ENCODE measurements around the gene ANXA5. TPM values are rescaled to one million over a fixed set of nuclear protein-coding genes. Genes with fewer than 3 reads are reported as not detected.
A peak's percentile ranks its signal among the peaks of the same experiment; 100 is the strongest.

ANXA5 gene
- total RNA-seq, 1 experiment from 2014 or later = 230 TPM

DNA sequence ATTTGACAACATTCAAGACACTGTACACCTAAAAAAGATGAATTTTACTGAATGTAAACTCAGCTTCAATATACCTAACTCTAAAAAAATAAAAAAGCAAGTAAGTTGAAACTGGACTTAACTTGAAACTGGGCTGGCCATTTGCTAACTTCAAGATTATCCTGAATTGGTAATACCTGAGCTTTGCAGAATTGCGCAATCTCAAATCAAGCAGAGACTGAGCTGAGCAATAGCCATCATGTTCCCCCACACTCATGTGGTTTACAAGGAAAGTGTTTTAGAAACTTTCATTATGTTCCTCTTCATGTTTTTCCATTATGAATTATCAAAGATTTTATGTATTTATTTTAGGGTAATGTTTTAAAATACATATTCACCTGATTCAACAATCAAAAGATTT lies 38.7 kb downstream of the ANXA5 start:
- H3K27me3 ChIP-seq (ENCODE audit: insufficient read depth, low read depth) = no peaks in the 10 kb centered on the region
- intact Hi-C loops (cut with micrococcal nuclease; ENCODE audit: unreplicated experiment) = loop anchor here (5.0 kb wide), 3 partner anchors 196 to 1501 kb away; no protein-coding TSS in a partner anchor

DNA sequence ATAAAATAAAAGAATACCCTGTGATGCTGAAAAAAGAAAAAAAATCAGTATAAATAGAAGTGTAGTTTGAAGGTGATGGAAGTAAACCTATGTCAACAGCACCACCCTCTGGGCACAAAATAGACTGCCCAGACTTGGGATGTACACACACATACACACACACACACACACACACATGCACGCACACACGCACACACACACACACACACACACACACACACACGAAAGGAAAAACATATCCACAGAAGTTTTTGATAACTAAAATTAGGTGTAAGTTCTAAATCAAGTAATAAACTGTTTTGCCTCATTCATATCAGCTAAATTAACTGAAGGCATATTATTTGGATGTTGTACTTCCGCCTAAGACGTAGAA lies 40.5 kb downstream of the ANXA5 start:
- BruUV-seq (replicated peaks) = no TSS peak
- TF ChIP-seq, protein P1, sequence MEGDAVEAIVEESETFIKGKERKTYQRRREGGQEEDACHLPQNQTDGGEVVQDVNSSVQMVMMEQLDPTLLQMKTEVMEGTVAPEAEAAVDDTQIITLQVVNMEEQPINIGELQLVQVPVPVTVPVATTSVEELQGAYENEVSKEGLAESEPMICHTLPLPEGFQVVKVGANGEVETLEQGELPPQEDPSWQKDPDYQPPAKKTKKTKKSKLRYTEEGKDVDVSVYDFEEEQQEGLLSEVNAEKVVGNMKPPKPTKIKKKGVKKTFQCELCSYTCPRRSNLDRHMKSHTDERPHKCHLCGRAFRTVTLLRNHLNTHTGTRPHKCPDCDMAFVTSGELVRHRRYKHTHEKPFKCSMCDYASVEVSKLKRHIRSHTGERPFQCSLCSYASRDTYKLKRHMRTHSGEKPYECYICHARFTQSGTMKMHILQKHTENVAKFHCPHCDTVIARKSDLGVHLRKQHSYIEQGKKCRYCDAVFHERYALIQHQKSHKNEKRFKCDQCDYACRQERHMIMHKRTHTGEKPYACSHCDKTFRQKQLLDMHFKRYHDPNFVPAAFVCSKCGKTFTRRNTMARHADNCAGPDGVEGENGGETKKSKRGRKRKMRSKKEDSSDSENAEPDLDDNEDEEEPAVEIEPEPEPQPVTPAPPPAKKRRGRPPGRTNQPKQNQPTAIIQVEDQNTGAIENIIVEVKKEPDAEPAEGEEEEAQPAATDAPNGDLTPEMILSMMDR (conservative IDR thresholded peaks at IDR 0.05) = peak; percentile 70
- no peak for TF ChIP-seq EZH2 (IDR thresholded peaks at IDR 0.05; ENCODE audit: low read depth)
- CTCF ChIA-PET = no interaction called here

More for the DNA sequence above, 38.7 kb downstream of the ANXA5 start:
- no peaks in the 10 kb centered on the region; the same call in 1 of the 2 replicates for H3K9me3 ChIP-seq (ENCODE audit: insufficient read depth, low read depth)
- DNase-seq = no peak
- no peak overlapping the region for H3K4me3 ChIP-seq
- TF ChIP-seq, protein P1 (conservative IDR thresholded peaks at IDR 0.05) = no peak
- no peak for TF ChIP-seq EZH2 (IDR thresholded peaks at IDR 0.05; ENCODE audit: low read depth)
- no peaks in the 10 kb centered on the region for H3K4me1 ChIP-seq (replicated peaks; ENCODE audit: insufficient read depth)
- BruUV-seq (replicated peaks) = no TSS peak
- CTCF ChIA-PET = no interaction called here
- H3K36me3 ChIP-seq (ENCODE audit: low read depth) = peaks cover 4% of the 10 kb centered on the region; the same call in 1 of the 2 replicates
- no peaks in the 10 kb centered on the region for H3K79me2 ChIP-seq (ENCODE audit: low read depth)
- no peak overlapping the region for H3K27ac ChIP-seq
- no peak overlapping the region for H2AFZ ChIP-seq
- no peak overlapping the region for H3K4me2 ChIP-seq
- H4K20me1 ChIP-seq (ENCODE audit: insufficient read depth) = no peaks in the 10 kb centered on the region
- H3K9me2 ChIP-seq (ENCODE audit: insufficient read depth) = peaks cover 9% of the 10 kb centered on the region; the same call in 1 of the 2 replicates
- POLR2A ChIA-PET (ENCODE audit: unreplicated experiment) = interaction anchor here (0.7 kb wide), 2 partner anchors 196 to 1595 kb away, joined by 5 to 9 read pairs; no protein-coding TSS in a partner anchor
- no peaks in the 10 kb centered on the region for H3F3A ChIP-seq (ENCODE audit: insufficient read depth, low read depth)

DNA sequence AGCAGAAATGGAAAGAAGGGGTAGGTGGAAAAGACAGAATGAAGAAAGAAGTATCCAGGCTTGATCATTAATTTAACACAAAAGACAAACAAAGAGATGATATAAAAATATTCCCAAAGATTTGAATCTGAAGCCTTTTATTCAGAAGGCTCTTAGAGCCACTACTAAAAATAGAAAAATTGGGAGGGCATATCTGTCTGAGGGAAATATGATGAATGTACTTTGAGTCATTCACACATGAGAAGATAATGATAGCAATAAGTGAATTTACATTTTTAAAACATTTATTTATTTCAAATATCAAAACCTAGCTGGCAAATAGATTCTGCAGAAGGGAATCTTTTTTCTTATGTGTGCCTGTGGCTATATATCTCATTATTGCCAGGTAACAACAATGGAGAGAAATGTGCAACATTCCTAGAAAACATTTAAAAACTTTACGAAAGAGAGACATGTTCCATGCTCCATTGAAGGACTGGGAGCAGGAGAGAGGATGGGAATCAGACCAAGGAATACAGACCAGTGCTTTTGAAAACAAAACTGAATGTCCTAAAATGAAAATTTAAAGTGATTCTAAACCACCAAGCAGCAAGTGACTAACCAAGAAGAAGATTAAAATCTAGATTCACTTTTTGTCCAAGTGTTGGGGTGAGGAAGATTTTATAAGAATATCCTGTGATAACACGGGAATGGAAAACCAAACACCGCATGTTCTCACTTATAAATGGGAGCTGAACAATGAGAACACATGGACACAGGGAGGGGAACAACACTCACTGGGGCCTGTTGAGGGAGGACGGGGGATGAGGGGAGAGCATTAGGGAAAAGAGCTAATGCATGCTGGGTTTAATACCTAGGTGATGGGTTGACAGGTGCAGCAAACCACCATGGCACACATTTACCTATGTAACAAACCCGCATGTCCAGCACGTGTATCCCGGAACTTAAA lies 41.2 kb downstream of the ANXA5 start:
- Histone ChIP-seq H3K36me3 (ENCODE audit: low read depth) (no peaks in the 10 kb centered on the region), H3K4me3 (no peak overlapping the region), H3K9me3 (ENCODE audit: insufficient read depth, low read depth) (no peaks in the 10 kb centered on the region), H3K4me1 (replicated peaks; ENCODE audit: insufficient read depth) (no peaks in the 10 kb centered on the region), H3K4me2 (no peak overlapping the region), H3K27me3 (ENCODE audit: insufficient read depth, low read depth) (no peaks in the 10 kb centered on the region), H2AFZ (no peak overlapping the region), H3K79me2 (ENCODE audit: low read depth) (no peaks in the 10 kb centered on the region), H3K9me2 (ENCODE audit: insufficient read depth) (no peaks in the 10 kb centered on the region; the same call in 1 of the 2 replicates), H3K27ac (no peak overlapping the region), H4K20me1 (ENCODE audit: insufficient read depth) (no peaks in the 10 kb centered on the region), H3F3A (ENCODE audit: insufficient read depth, low read depth) (no peaks in the 10 kb centered on the region)
- no peak for TF ChIP-seq EZH2 (IDR thresholded peaks at IDR 0.05; ENCODE audit: low read depth)
- TF ChIP-seq, protein P1 (conservative IDR thresholded peaks at IDR 0.05) = no peak
- DNase-seq = no peak
- no TSS peak for BruUV-seq (replicated peaks)
- intact Hi-C loops (cut with micrococcal nuclease; ENCODE audit: unreplicated experiment) = loop anchor here (2.0 to 5.0 kb wide), 4 partner anchors 193 to 1498 kb away; no protein-coding TSS in a partner anchor
- CTCF ChIA-PET = no interaction called here
- POLR2A ChIA-PET (ENCODE audit: unreplicated experiment) = interaction anchor here (0.8 kb wide), 1 partner anchor 144 kb away, joined by 5 read pairs; no protein-coding TSS in a partner anchor

More for the DNA sequence above, 40.5 kb downstream of the ANXA5 start:
- POLR2A ChIA-PET (ENCODE audit: unreplicated experiment) = no interaction called here
- Histone ChIP-seq H2AFZ (no peak overlapping the region), H3K4me1 (replicated peaks; ENCODE audit: insufficient read depth) (no peaks in the 10 kb centered on the region), H4K20me1 (ENCODE audit: insufficient read depth) (no peaks in the 10 kb centered on the region), H3K4me3 (no peak overlapping the region), H3F3A (ENCODE audit: insufficient read depth, low read depth) (no peaks in the 10 kb centered on the region), H3K9me3 (ENCODE audit: insufficient read depth, low read depth) (no peaks in the 10 kb centered on the region), H3K4me2 (no peak overlapping the region), H3K9me2 (ENCODE audit: insufficient read depth) (no peaks in the 10 kb centered on the region; the same call in 1 of the 2 replicates), H3K27me3 (ENCODE audit: insufficient read depth, low read depth) (no peaks in the 10 kb centered on the region), H3K36me3 (ENCODE audit: low read depth) (no peaks in the 10 kb centered on the region), H3K79me2 (ENCODE audit: low read depth) (no peaks in the 10 kb centered on the region), H3K27ac (no peak overlapping the region)
- peak in 1 of 2 experiments; percentile 5 for DNase-seq
- intact Hi-C loops (cut with micrococcal nuclease; ENCODE audit: unreplicated experiment) = loop anchor here (2.0 to 5.0 kb wide), 4 partner anchors 194 to 1499 kb away; no protein-coding TSS in a partner anchor

All from PC-9 (cell line).